Measurements from ENCODE around the gene C2CD2L.

DNA sequence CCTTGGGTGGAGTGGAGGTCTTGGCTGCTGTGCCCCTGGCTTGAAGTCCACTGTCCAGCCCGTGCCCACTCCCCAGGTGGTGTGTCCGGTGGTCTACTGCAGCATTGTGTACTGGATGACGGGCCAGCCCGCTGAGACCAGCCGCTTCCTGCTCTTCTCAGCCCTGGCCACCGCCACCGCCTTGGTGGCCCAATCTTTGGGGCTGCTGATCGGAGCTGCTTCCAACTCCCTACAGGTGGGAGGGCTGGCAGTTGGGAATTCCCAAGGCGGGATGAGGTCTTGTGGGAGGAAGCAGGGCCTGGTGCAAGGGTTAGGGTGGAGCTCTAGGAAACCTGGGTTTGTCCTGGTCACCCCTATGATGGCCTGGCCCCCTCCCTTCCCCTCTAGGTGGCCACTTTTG lies 53.0 kb downstream of the C2CD2L start:
- TF ChIP-seq, protein P1, sequence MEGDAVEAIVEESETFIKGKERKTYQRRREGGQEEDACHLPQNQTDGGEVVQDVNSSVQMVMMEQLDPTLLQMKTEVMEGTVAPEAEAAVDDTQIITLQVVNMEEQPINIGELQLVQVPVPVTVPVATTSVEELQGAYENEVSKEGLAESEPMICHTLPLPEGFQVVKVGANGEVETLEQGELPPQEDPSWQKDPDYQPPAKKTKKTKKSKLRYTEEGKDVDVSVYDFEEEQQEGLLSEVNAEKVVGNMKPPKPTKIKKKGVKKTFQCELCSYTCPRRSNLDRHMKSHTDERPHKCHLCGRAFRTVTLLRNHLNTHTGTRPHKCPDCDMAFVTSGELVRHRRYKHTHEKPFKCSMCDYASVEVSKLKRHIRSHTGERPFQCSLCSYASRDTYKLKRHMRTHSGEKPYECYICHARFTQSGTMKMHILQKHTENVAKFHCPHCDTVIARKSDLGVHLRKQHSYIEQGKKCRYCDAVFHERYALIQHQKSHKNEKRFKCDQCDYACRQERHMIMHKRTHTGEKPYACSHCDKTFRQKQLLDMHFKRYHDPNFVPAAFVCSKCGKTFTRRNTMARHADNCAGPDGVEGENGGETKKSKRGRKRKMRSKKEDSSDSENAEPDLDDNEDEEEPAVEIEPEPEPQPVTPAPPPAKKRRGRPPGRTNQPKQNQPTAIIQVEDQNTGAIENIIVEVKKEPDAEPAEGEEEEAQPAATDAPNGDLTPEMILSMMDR (IDR thresholded peaks at IDR 0.05) = no peak
- TF ChIP-seq RXRA (IDR thresholded peaks at IDR 0.05; ENCODE audit: borderline replicate concordance, low read depth) (no peak), POLR2AphosphoS5 (IDR thresholded peaks at IDR 0.05; ENCODE audit: low read depth, low read length) (no peak), SIN3A (IDR thresholded peaks at IDR 0.05; ENCODE audit: borderline replicate concordance, low read depth, low read length) (no peak), RCOR1 (IDR thresholded peaks at IDR 0.05; ENCODE audit: low read length) (no peak), NRF1 (IDR thresholded peaks at IDR 0.05; ENCODE audit: low read depth, low read length) (no peak), YY1 (IDR thresholded peaks at IDR 0.05; ENCODE audit: low read depth) (no peak), RFX5 (IDR thresholded peaks at IDR 0.05; ENCODE audit: low read length) (no peak), CHD2 (IDR thresholded peaks at IDR 0.05; ENCODE audit: low read length, partially characterized antibody) (no peak), FOXM1 (IDR thresholded peaks at IDR 0.05; ENCODE audit: low read depth) (no peak), RAD21 (IDR thresholded peaks at IDR 0.05; ENCODE audit: low read length) (no peak), MXI1 (IDR thresholded peaks at IDR 0.05; ENCODE audit: low read depth, low read length) (no peak), TAF1 (IDR thresholded peaks at IDR 0.05; ENCODE audit: borderline replicate concordance, low read depth, low read length) (no peak)

Measured in SK-N-SH (cell line).